Naive thymus-derived CD4-positive, alpha-beta T cell (primary cell): ENCODE measurements around the gene TNNC2. TPM values are rescaled to one million over a fixed set of nuclear protein-coding genes. Genes with fewer than 3 reads are reported as not detected.

Source experiments
- ATAC-seq: fragments of 150-1000 bp; cut with Tn5 transposase; 2 replicates; pipeline ENCODE4 v1.10.0; 2021; ENCODE audit warnings: mild to moderate bottlenecking, moderate library complexity
- CTCF ChIA-PET: fragments of 350-600 bp; sonication (Branson Sonifier 250); formaldehyde crosslinking; loops from one replicate; lab custom pipeline; 2021; ENCODE audit warnings: antibody characterized with exemption; lab: Charles Lee
- POLR2A ChIA-PET: fragments of 350-600 bp; sonication (Branson Sonifier 250); formaldehyde crosslinking; loops from one replicate; lab custom pipeline; 2021; ENCODE audit warnings: antibody characterized with exemption, inconsistent platforms; lab: Charles Lee
- DNase-seq, 9 donors: peaks; one replicate each; pipeline versions ENCODE4 v3.0.0 to v3.0.0-alpha.2; 2020 to 2022; ENCODE audit warnings: mixed read lengths in 1 of 9
- H3K27ac ChIP-seq: one replicate; pipeline ENCODE4 v1.7.0; 2013; ENCODE audit warnings: mild to moderate bottlenecking, low read depth, low read length, moderate library complexity
- H3K27me3 ChIP-seq, 2 donors: one replicate each; pipeline ENCODE4 v1.7.0; 2013; ENCODE audit warnings: low read length in 2 of 2, mild to moderate bottlenecking in 2 of 2, moderate library complexity in 2 of 2; ENCODE audit not compliant: control insufficient read depth in 2 of 2, insufficient read depth in 2 of 2
- H3K36me3 ChIP-seq, 3 experiments: 1 replicate in 2 of 3; 2 replicates in 1 of 3; pipeline ENCODE4 v1.7.0; 2013; ENCODE audit warnings: low read length in 3 of 3, mild to moderate bottlenecking in 3 of 3, moderate library complexity in 1 of 3; ENCODE audit not compliant: insufficient read depth in 3 of 3, control insufficient read depth in 2 of 3
- H3K4me1 ChIP-seq, 2 donors: one replicate each; pipeline ENCODE4 v1.7.0; 2013; ENCODE audit warnings: low read length in 2 of 2, mild to moderate bottlenecking in 2 of 2, moderate library complexity in 1 of 2; ENCODE audit not compliant: control insufficient read depth in 2 of 2, insufficient read depth in 2 of 2
- H3K4me3 ChIP-seq: 2 replicates; pipeline ENCODE4 v1.7.0; 2013; ENCODE audit warnings: mild to moderate bottlenecking, low read length
- H3K9me3 ChIP-seq, 3 experiments: 1 replicate in 2 of 3; 2 replicates in 1 of 3; pipeline ENCODE4 v1.7.0; 2013; ENCODE audit warnings: low read length in 3 of 3; ENCODE audit not compliant: control insufficient read depth in 2 of 3
- H3K27ac Mint-ChIP-seq, 9 donors: one replicate each; pipeline ENCODE4 v1.8.0; 2020 to 2022; ENCODE audit warnings: mixed read lengths in 9 of 9, mild to moderate bottlenecking in 8 of 9, moderate library complexity in 5 of 9, inconsistent platforms in 2 of 9
- H3K27me3 Mint-ChIP-seq, 5 donors: one replicate each; pipeline ENCODE4 v1.8.0; 2021 to 2022; ENCODE audit warnings: mixed read lengths in 5 of 5, mild to moderate bottlenecking in 1 of 5
- H3K36me3 Mint-ChIP-seq, 5 donors: one replicate each; pipeline ENCODE4 v1.8.0; 2020 to 2022; ENCODE audit warnings: mixed read lengths in 5 of 5, mild to moderate bottlenecking in 3 of 5, inconsistent platforms in 1 of 5
- H3K4me1 Mint-ChIP-seq, 7 donors: one replicate each; pipeline ENCODE4 v1.8.0; 2020 to 2022; ENCODE audit warnings: mixed read lengths in 7 of 7, mild to moderate bottlenecking in 3 of 7, inconsistent platforms in 1 of 7
- H3K4me3 Mint-ChIP-seq, 10 donors: one replicate each; pipeline ENCODE4 v1.8.0; 2020 to 2022; ENCODE audit warnings: mild to moderate bottlenecking in 10 of 10, mixed read lengths in 10 of 10, moderate library complexity in 6 of 10, inconsistent platforms in 2 of 10
- H3K9me3 Mint-ChIP-seq, 11 donors: one replicate each; pipeline ENCODE4 v1.8.0; 2020 to 2022; ENCODE audit warnings: mixed read lengths in 11 of 11, mild to moderate bottlenecking in 4 of 11, inconsistent platforms in 1 of 11, moderate library complexity in 1 of 11
- intact Hi-C, 2 donors: fragments of 100-400 bp; cut with micrococcal nuclease; formaldehyde crosslinking; loops; one replicate each; pipeline ENCODE4 v1.15.1; 2023
- polyA plus RNA-seq, 2 donors: library from polyadenylated mRNA; unstranded; fragments of 300-500 nt; fragmentation: Illumina TruSeq; gene quantifications; one replicate each; pipeline ENCODE4 v1.2.3, GENCODE V29; 2021
- total RNA-seq, 6 experiments: library from RNA in 5 of 6; stranded (reverse) in 5 of 6; gene quantifications; 1 replicate in 5 of 6; 2 replicates in 1 of 6; pipeline ENCODE4 v1.2.3 and lab custom pipeline; 2021 to 2026

TNNC2 gene
- total and polyA plus RNA-seq, 7 experiments from 2014 or later, result 0.59 to 1.4 TPM; not detected in 5

GRCh38 chr20:45859916-45860315 lies 32.8 kb upstream of the TNNC2 start:
- Mint-ChIP-seq H3K36me3 (peaks cover 0 to 19% (median 11%) of the 10 kb centered on the region in 5 donors), H3K9me3 (peaks cover 0 to 3% (median 0%) of the 10 kb centered on the region in 11 donors), H3K27me3 (no peaks in the 10 kb centered on the region), H3K4me3 (peak overlapping the region in 1 of 10 donors; percentile 56), H3K27ac (no peak overlapping the region), H3K4me1 (peaks cover 16 to 56% (median 54%) of the 10 kb centered on the region in 7 donors)
- intact Hi-C loops, result loop anchor here in 1 of 2 donors (5.0 to 10.0 kb wide), 2 partner anchors 445 to 973 kb away; partner anchors contain the start of genes PIGT and YWHAB
- peaks cover 0 to 5% (median 0%) of the 10 kb centered on the region in 3 experiments for H3K36me3 ChIP-seq
- CTCF ChIA-PET, result no interaction called here
- H3K4me1 ChIP-seq, result peaks cover 16 to 20% of the 10 kb centered on the region in 2 donors
- no peaks in the 10 kb centered on the region for H3K9me3 ChIP-seq
- H3K4me3 ChIP-seq, result no peak overlapping the region
- no peak overlapping the region for H3K27ac ChIP-seq
- ATAC-seq, result no peak
- POLR2A ChIA-PET, result interaction anchor here (5.3 kb wide), 1 partner anchor 23 kb away, joined by 64 read pairs; the partner anchor contains the start of gene ZSWIM1
- no peaks in the 10 kb centered on the region for H3K27me3 ChIP-seq
- no peak for DNase-seq

GRCh38 chr20:45857882-45858216 lies 30.7 kb upstream of the TNNC2 start:
- H3K27ac Mint-ChIP-seq, result peak overlapping the region; percentile 96 to 99 (median 98)
- H3K4me3 Mint-ChIP-seq, result peak overlapping the region; percentile 95 to 98 (median 96)
- ChIA-PET POLR2A (interaction anchor here (0.5 to 5.3 kb wide), 10 partner anchors 9 to 114 kb away, joined by 3 to 64 read pairs (median 8); partner anchors contain the start of genes CTSA, DNTTIP1, NEURL2 and PCIF1), CTCF (no interaction called here)
- H3K27me3 Mint-ChIP-seq, result no peaks in the 10 kb centered on the region
- peaks cover 0 to 3% (median 0%) of the 10 kb centered on the region in 11 donors for H3K9me3 Mint-ChIP-seq
- H3K27me3 ChIP-seq, result no peaks in the 10 kb centered on the region
- ATAC-seq (peak; percentile 10), DNase-seq (no peak)
- H3K4me3 ChIP-seq, result peak overlapping the region; percentile 94
- no peaks in the 10 kb centered on the region for H3K9me3 ChIP-seq
- peak overlapping the region; percentile 95 for H3K27ac ChIP-seq
- peaks cover 23 to 74% (median 61%) of the 10 kb centered on the region in 7 donors for H3K4me1 Mint-ChIP-seq
- peaks cover 0 to 20% (median 16%) of the 10 kb centered on the region in 5 donors for H3K36me3 Mint-ChIP-seq
- peaks cover 0 to 21% (median 9%) of the 10 kb centered on the region in 3 experiments for H3K36me3 ChIP-seq
- peaks cover 16 to 26% of the 10 kb centered on the region in 2 donors for H3K4me1 ChIP-seq
- intact Hi-C loops, result loop anchor here (1.0 to 10.0 kb wide), 15 partner anchors 23 to 971 kb away; partner anchors contain the start of genes CTSA (in 2 of the 2), DNTTIP1 (in 2 of the 2), NEURL2 (in 2 of the 2) and UBE2C (in 2 of the 2)

GRCh38 chr20:45857114-45857881 lies 30.2 kb upstream of the TNNC2 start, which contains the start of the genes ACOT8 and ZSWIM3:
TSS of gene ACOT8 (minus strand) at chr20:45857392. CDS start at chr20:45857315, 77 bp downstream.
TSS of gene ZSWIM3 (plus strand) at chr20:45857614. CDS start at chr20:45857826, 212 bp downstream.
- Mint-ChIP-seq H3K27ac (peak within 1 kb of the TSS; percentile 96 to 99 (median 98)), H3K9me3 (peaks cover 0 to 3% (median 0%) of the 10 kb centered on the region in 11 donors), H3K36me3 (peaks cover 0 to 23% (median 16%) of the 10 kb centered on the region in 5 donors), H3K4me3 (peak within 1 kb of the TSS; percentile 95 to 98 (median 96)), H3K27me3 (no peaks in the 10 kb centered on the region), H3K4me1 (peaks cover 23 to 76% (median 63%) of the 10 kb centered on the region in 7 donors)
- Histone ChIP-seq H3K27ac (peak within 1 kb of the TSS; percentile 95), H3K4me3 (peak within 1 kb of the TSS; percentile 94), H3K4me1 (peaks cover 16 to 26% of the 10 kb centered on the region in 2 donors), H3K9me3 (no peaks in the 10 kb centered on the region), H3K27me3 (no peaks in the 10 kb centered on the region), H3K36me3 (peaks cover 0 to 24% (median 9%) of the 10 kb centered on the region in 3 experiments)
- ATAC-seq (peak; percentile 99), DNase-seq (peak; percentile 62 to 100 (median 97))
- ChIA-PET POLR2A (interaction anchor here (0.5 to 5.3 kb wide), 12 partner anchors 10 to 114 kb away, joined by 3 to 64 read pairs (median 5); partner anchors contain the start of genes CTSA, DNTTIP1, NEURL2 and PCIF1), CTCF (no interaction called here)
- intact Hi-C loops, result loop anchor here (1.0 to 10.0 kb wide), 15 partner anchors 23 to 970 kb away; partner anchors contain the start of genes CTSA (in 2 of the 2), DNTTIP1 (in 2 of the 2), NEURL2 (in 2 of the 2) and UBE2C (in 2 of the 2)

DNA sequence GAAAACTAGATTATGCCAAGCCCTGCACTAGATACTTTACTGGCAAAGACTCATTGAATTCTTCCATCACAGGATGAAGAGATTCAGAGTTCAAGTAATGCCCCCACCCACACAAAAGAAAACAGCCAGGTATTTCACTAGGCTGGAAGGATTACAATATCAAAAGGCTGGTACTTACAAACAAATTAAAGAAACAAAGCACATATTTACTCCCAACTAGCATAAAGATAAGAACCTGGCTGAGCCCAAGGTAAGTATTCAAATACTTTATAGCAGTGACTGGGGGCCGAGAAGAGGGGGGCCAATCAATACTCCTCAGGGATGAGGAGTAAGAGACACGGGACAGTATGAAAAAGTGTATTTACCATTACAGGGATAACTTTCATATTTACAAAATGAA lies 26.4 kb upstream of the TNNC2 start:
- Histone ChIP-seq H3K4me3 (no peak overlapping the region), H3K27ac (no peak overlapping the region), H3K36me3 (peaks cover 0 to 53% (median 9%) of the 10 kb centered on the region in 3 experiments), H3K4me1 (peaks cover 16 to 26% of the 10 kb centered on the region in 2 donors), H3K27me3 (no peaks in the 10 kb centered on the region), H3K9me3 (no peaks in the 10 kb centered on the region)
- peaks cover 0 to 3% (median 0%) of the 10 kb centered on the region in 11 donors for H3K9me3 Mint-ChIP-seq
- no peak overlapping the region for H3K27ac Mint-ChIP-seq
- H3K4me3 Mint-ChIP-seq, result peak overlapping the region in 5 of 10 donors; percentile 25 to 51 (median 29)
- CTCF ChIA-PET, result interaction anchor here (0.5 kb wide), 1 partner anchor 495 kb away, joined by 3 read pairs; no protein-coding TSS in a partner anchor
- H3K27me3 Mint-ChIP-seq, result no peaks in the 10 kb centered on the region
- peaks cover 15 to 58% (median 47%) of the 10 kb centered on the region in 7 donors for H3K4me1 Mint-ChIP-seq
- intact Hi-C loops, result loop anchor here in 1 of 2 donors (10.0 kb wide), 1 partner anchor 439 kb away; the partner anchor contains the start of gene PIGT
- H3K36me3 Mint-ChIP-seq, result peaks cover 5 to 36% (median 15%) of the 10 kb centered on the region in 5 donors
- DNase-seq, result no peak
- POLR2A ChIA-PET, result no interaction called here
- ATAC-seq, result no peak

- Mint-ChIP-seq H3K27ac (no peak overlapping the region), H3K4me1 (peaks cover 13 to 47% (median 36%) of the 10 kb centered on the region in 7 donors), H3K27me3 (no peaks in the 10 kb centered on the region), H3K9me3 (peaks cover 0 to 3% (median 0%) of the 10 kb centered on the region in 11 donors), H3K4me3 (peak overlapping the region in 1 of 10 donors; percentile 7), H3K36me3 (peaks cover 5 to 38% (median 15%) of the 10 kb centered on the region in 5 donors)
- Histone ChIP-seq H3K4me1 (peaks cover 10 to 20% of the 10 kb centered on the region in 2 donors), H3K27me3 (no peaks in the 10 kb centered on the region), H3K27ac (no peak overlapping the region), H3K36me3 (peaks cover 0 to 61% (median 9%) of the 10 kb centered on the region in 3 experiments), H3K4me3 (no peak overlapping the region), H3K9me3 (no peaks in the 10 kb centered on the region)
- CTCF ChIA-PET, result interaction anchor here (1.0 kb wide), 1 partner anchor 38 kb away, joined by 3 read pairs; no protein-coding TSS in a partner anchor
- DNase-seq, result no peak
- POLR2A ChIA-PET, result interaction anchor here (0.6 kb wide), 1 partner anchor 548 kb away, joined by 3 read pairs; no protein-coding TSS in a partner anchor
- ATAC-seq, result no peak
- intact Hi-C loops, result loop anchor here in 1 of 2 donors (10.0 kb wide), 1 partner anchor 438 kb away; the partner anchor contains the start of gene PIGT
These were observed 25.2 kb upstream of the TNNC2 start for GRCh38 chr20:45852326-45852725.

- Mint-ChIP-seq H3K4me3 (no peak overlapping the region), H3K9me3 (peaks cover 0 to under 1% (median 0%) of the 10 kb centered on the region in 11 donors), H3K27ac (no peak overlapping the region), H3K36me3 (peaks cover 5 to 40% (median 15%) of the 10 kb centered on the region in 5 donors), H3K4me1 (peaks cover 13 to 41% (median 29%) of the 10 kb centered on the region in 7 donors), H3K27me3 (no peaks in the 10 kb centered on the region)
- Histone ChIP-seq H3K4me3 (no peak overlapping the region), H3K36me3 (peaks cover under 1 to 63% (median 9%) of the 10 kb centered on the region in 3 experiments), H3K4me1 (peaks cover 10 to 19% of the 10 kb centered on the region in 2 donors), H3K27me3 (no peaks in the 10 kb centered on the region), H3K27ac (no peak overlapping the region), H3K9me3 (no peaks in the 10 kb centered on the region)
- ChIA-PET POLR2A (interaction anchor here (0.6 to 0.7 kb wide), 2 partner anchors 84 to 1930 kb away, joined by 3 read pairs; no protein-coding TSS in a partner anchor), CTCF (no interaction called here)
- intact Hi-C loops, result loop anchor here in 1 of 2 donors (10.0 kb wide), 1 partner anchor 437 kb away; the partner anchor contains the start of gene PIGT
- no peak for DNase-seq
- ATAC-seq, result no peak
These were observed 24.4 kb upstream of the TNNC2 start for GRCh38 chr20:45851501-45851900.
